Gastroesophageal sphincter (tissue), 4 donors: ENCODE results near the gene OARD1. TPM values are rescaled to one million over a fixed set of nuclear protein-coding genes. Genes with fewer than 3 reads are reported as not detected.

Source experiments
- ATAC-seq: fragments of 150-250 bp; one replicate; pipeline ENCODE4 v1.9.1; 2016; ENCODE audit warnings: mild to moderate bottlenecking, moderate library complexity
- H3K27ac ChIP-seq, 4 donors: fragments of 200-600 bp; sonication (generic) in 3 of 4; 1 replicate in 3 of 4; 2 replicates in 1 of 4; pipeline ENCODE4 v1.5.1; 2016 to 2019
- H3K27me3 ChIP-seq: fragments of 200-600 bp; sonication (generic); one replicate; pipeline ENCODE4 v1.5.1; 2019
- H3K36me3 ChIP-seq, 2 donors: fragments of 200-600 bp; sonication (generic); one replicate each; pipeline ENCODE4 v1.5.1; 2019; ENCODE audit warnings: control low read depth in 1 of 2
- H3K4me1 ChIP-seq, 3 donors: fragments of 200-600 bp; sonication (generic); 1 replicate in 2 of 3; 2 replicates in 1 of 3; pipeline ENCODE4 v1.5.1; 2016 to 2019; ENCODE audit warnings: control low read depth in 2 of 3
- H3K4me3 ChIP-seq, 2 donors: fragments of 200-600 bp; sonication (generic); one replicate each; pipeline ENCODE4 v1.5.1; 2019; ENCODE audit warnings: mild to moderate bottlenecking in 1 of 2, moderate library complexity in 1 of 2
- H3K9me3 ChIP-seq, 3 donors: fragments of 200-600 bp; sonication (generic); one replicate each; pipeline ENCODE4 v1.5.1; 2017 to 2019; ENCODE audit warnings: control low read depth in 2 of 3
- EP300 ChIP-seq: sonication (generic); formaldehyde crosslinking; IDR thresholded peaks from one replicate; pipeline ENCODE4 v1.6.1; 2017; ENCODE audit warnings: antibody characterized with exemption, mild to moderate bottlenecking
- POLR2A ChIP-seq, 2 donors: fragments of 450-650 bp; IDR thresholded peaks; one replicate each; pipeline ENCODE4 v1.6.1; 2017; ENCODE audit warnings: antibody characterized with exemption in 2 of 2, mild to moderate bottlenecking in 2 of 2, moderate library complexity in 1 of 2
- POLR2AphosphoS5 ChIP-seq: sonication (generic); formaldehyde crosslinking; IDR thresholded peaks from one replicate; pipeline ENCODE4 v1.6.1; 2017; ENCODE audit warnings: antibody characterized with exemption
- WGBS, 2 donors: methylation state at CpG; one replicate each; pipeline ENCODE4 v1.1.5; 2018; ENCODE audit warnings: low coverage in 1 of 2; 5-methylcytosine and 5-hydroxymethylcytosine counted together
- total RNA-seq, 4 donors: library from RNA; depleted of rRNA; stranded (reverse); fragments of >200 nt; gene quantifications; one replicate each; pipeline ENCODE4 v1.1.0, GENCODE V29; 2016
- TF ChIP-seq, protein P1 (sequence below), 4 experiments: fragments of 200-600 bp in 2 of 4; fragments of 450-650 bp in 2 of 4; sonication (generic) in 1 of 4; IDR thresholded peaks; one replicate each; pipeline ENCODE4 v1.5.1; 2017 to 2019; ENCODE audit warnings: antibody characterized with exemption in 4 of 4, mild to moderate bottlenecking in 2 of 4, moderate library complexity in 2 of 4

Gene OARD1
- total RNA-seq, 4 donors from 2014 or later: 9.2 to 23.8 (median 13.7) TPM

DNA sequence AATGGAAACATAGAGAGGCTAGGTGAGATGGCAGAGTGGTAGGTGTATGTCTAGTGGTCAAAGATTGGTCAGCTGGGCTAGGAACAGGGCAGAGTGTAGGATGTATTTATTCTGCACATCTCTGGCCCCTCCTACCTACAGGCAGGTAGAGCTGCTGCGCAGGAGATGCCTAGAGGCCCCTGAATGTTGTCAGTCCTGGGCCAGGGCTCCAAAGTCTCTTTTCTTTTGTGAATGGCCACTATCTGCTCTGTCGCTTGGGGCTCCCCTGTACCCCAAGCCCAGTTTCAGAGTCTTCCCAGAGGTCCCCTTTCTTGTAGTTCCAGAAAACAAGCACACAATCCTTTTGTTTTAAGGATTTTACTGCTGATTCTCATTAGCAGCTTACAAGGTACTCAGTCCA lies 24.9 kb downstream of the OARD1 start:
- Histone ChIP-seq H3K36me3 (peaks cover 0 to 7% of the 10 kb centered on the region in 2 donors), H3K27ac (no peak overlapping the region), H3K9me3 (no peaks in the 10 kb centered on the region), H3K4me1 (no peaks in the 10 kb centered on the region), H3K27me3 (no peaks in the 10 kb centered on the region), H3K4me3 (no peak overlapping the region)
- no peak for ATAC-seq
- WGBS, 2 donors: 100% methylated on average over 1 to 2 of the region's 2 CpGs
- TF ChIP-seq, protein P1, sequence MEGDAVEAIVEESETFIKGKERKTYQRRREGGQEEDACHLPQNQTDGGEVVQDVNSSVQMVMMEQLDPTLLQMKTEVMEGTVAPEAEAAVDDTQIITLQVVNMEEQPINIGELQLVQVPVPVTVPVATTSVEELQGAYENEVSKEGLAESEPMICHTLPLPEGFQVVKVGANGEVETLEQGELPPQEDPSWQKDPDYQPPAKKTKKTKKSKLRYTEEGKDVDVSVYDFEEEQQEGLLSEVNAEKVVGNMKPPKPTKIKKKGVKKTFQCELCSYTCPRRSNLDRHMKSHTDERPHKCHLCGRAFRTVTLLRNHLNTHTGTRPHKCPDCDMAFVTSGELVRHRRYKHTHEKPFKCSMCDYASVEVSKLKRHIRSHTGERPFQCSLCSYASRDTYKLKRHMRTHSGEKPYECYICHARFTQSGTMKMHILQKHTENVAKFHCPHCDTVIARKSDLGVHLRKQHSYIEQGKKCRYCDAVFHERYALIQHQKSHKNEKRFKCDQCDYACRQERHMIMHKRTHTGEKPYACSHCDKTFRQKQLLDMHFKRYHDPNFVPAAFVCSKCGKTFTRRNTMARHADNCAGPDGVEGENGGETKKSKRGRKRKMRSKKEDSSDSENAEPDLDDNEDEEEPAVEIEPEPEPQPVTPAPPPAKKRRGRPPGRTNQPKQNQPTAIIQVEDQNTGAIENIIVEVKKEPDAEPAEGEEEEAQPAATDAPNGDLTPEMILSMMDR (IDR thresholded peaks at IDR 0.05): no peak
- TF ChIP-seq POLR2A (IDR thresholded peaks at IDR 0.05) (no peak), EP300 (no peak), POLR2AphosphoS5 (no peak)

DNA sequence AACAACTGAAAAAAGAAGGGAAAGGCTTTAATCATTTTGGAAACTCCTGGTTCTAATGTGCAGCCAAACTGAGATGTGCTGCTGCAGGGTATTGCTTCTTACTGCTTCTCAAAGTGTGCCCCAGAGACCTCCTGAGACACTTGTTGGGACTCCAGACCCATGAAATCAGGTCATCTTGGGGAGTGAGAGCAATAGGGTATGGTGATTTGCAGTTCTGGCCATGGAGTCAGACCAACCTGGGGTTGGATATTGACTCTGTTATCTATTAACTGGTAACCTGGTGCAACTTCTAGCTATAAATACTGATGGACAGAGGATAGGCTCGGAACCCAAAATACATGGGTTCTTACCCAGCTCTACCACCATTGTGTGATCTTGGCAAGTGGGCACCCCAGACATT lies 26.1 kb downstream of the OARD1 start:
- no peaks in the 10 kb centered on the region for H3K27me3 ChIP-seq
- no peaks in the 10 kb centered on the region for H3K9me3 ChIP-seq
- no peaks in the 10 kb centered on the region for H3K4me1 ChIP-seq
- no peak for ATAC-seq
- peaks cover 0 to 7% of the 10 kb centered on the region in 2 donors for H3K36me3 ChIP-seq
- no peak overlapping the region for H3K27ac ChIP-seq
- TF ChIP-seq, protein P1 (IDR thresholded peaks at IDR 0.05): no peak
- no peak for TF ChIP-seq EP300
- TF ChIP-seq POLR2AphosphoS5: no peak
- TF ChIP-seq POLR2A (IDR thresholded peaks at IDR 0.05): no peak
- no peak overlapping the region for H3K4me3 ChIP-seq
- 92 to 100% methylated on average over 1 of the region's 1 CpG for WGBS, 2 donors

DNA sequence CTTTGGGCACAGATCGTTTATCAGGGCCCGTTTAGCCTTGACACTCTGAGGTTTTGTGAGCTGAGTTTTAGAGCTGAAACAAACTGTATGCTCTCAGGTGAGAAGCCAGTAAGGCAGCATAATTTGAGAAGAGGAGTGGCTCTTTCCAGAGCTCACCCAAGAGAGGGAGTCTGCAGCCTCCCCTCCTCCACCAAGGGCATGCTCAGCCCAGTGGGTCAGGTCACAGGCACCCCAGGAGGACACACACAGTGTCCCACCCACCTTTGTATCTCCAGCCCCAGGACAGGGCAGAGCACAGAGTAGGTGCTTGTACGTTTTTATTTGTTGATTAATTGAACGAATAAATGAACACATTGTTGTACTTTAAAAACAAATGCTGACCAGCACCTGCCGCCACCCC lies 26.5 kb downstream of the OARD1 start:
- H3K36me3 ChIP-seq: peaks cover 0 to 7% of the 10 kb centered on the region in 2 donors
- H3K27ac ChIP-seq: no peak overlapping the region
- WGBS, 2 donors: 58 to 80% methylated on average over 4 to 5 of the region's 5 CpGs
- H3K4me1 ChIP-seq: no peaks in the 10 kb centered on the region
- ATAC-seq: no peak
- H3K4me3 ChIP-seq: no peak overlapping the region
- no peaks in the 10 kb centered on the region for H3K9me3 ChIP-seq
- no peak for TF ChIP-seq POLR2AphosphoS5
- no peak for TF ChIP-seq EP300
- no peak for TF ChIP-seq POLR2A (IDR thresholded peaks at IDR 0.05)
- TF ChIP-seq, protein P1 (IDR thresholded peaks at IDR 0.05): no peak
- no peaks in the 10 kb centered on the region for H3K27me3 ChIP-seq

DNA sequence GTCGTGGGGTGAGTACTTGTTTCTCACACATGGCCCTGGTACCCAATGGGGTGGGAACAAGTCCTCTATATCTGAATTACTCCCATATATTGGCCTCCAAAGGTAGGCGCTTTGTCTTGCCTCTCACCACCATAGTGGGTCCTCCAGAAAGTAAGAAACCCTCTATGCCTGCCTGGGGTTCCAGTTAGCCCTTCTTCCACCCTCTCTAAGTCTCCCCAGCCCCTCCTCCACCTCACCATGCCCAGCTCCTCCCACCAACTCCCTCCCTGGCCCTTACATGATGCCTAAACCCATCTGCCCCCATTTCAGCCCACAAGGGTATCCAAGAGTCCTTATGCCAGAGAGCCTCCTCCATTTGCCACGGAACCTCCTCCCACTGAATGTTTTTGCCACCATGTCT lies 29.0 kb downstream of the OARD1 start:
- Histone ChIP-seq H3K27ac (no peak overlapping the region), H3K27me3 (no peaks in the 10 kb centered on the region), H3K4me1 (no peaks in the 10 kb centered on the region), H3K9me3 (no peaks in the 10 kb centered on the region), H3K4me3 (no peak overlapping the region), H3K36me3 (peaks cover 0 to 7% of the 10 kb centered on the region in 2 donors)
- TF ChIP-seq POLR2AphosphoS5 (no peak), POLR2A (IDR thresholded peaks at IDR 0.05) (no peak), EP300 (no peak)
- TF ChIP-seq, protein P1 (IDR thresholded peaks at IDR 0.05): no peak
- 100% methylated on average over 3 of the region's 3 CpGs; no CpG with 5 or more reads in 1 of the 2 donors for WGBS, 2 donors
- no peak for ATAC-seq

DNA sequence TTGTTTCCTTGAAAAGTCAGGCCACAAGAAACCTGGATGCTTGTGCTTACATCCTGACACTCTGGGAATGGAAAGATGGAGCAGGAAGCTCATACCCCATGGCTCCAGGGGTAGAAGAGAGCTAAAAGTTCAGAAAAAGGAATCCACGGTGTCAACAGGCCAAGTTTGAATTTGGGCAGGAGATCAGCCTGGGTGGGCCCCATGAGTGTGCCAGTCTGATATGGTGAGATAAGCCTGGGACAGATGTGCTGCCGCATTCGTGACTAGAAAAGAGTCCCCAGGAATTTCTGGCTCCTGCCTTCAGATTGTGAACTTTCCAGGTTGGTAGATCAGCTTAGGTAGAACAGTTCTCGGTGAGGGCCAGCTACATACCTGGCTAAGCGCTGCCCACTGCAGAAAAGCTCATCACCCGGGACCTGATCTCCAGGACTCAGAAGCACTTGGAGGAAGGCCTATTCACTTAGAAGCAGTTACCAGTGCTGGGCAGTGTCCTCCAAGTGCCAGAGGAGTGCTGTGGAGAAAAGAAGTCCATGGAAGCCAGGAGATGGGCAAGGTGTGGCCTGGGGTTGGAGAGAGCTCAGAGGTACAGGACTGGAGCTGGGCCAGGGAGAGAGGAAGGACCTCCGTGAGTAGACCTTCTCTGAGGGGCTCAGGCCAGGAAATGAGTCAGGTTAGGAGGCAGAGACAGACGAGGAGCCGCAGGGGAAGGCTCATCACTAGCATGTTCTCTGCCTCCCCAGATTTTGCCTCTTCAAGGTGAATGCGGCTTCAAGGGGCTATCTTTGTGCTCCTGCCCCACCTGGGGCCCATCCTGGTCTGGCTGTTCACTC lies 29.7 kb downstream of the OARD1 start, which contains the start of gene TSPO2:
Gene TSPO2 (plus strand): TSS at position 242 of the 830 bp plus-strand sequence. CDS start 519 bp downstream, at position 761.
- no peaks in the 10 kb centered on the region for H3K9me3 ChIP-seq
- 80 to 88% methylated on average over 7 to 10 of the region's 10 CpGs for WGBS, 2 donors
- H3K36me3 ChIP-seq: peaks cover 0 to 7% of the 10 kb centered on the region in 2 donors
- no peak for ATAC-seq
- no peaks in the 10 kb centered on the region for H3K4me1 ChIP-seq
- no peak within 1 kb of the TSS for H3K27ac ChIP-seq
- TF ChIP-seq POLR2A (IDR thresholded peaks at IDR 0.05) (no peak), EP300 (no peak), POLR2AphosphoS5 (no peak)
- TF ChIP-seq, protein P1 (IDR thresholded peaks at IDR 0.05): no peak
- H3K27me3 ChIP-seq: no peaks in the 10 kb centered on the region
- no peak within 1 kb of the TSS for H3K4me3 ChIP-seq
